ENCODE measurements around the gene MRTFA.

GRCh38 chr22:40610329-40610850 lies 26.1 kb downstream of the MRTFA start:
- TF ChIP-seq GATA3 (IDR thresholded peaks at IDR 0.05; ENCODE audit: low read depth, low read length) = no peak
- no peak for TF ChIP-seq GATA2 (IDR thresholded peaks at IDR 0.05; ENCODE audit: low read depth, low read length)
